ENCODE measurements around the gene GARIN5A. TPM values are rescaled to one million over a fixed set of nuclear protein-coding genes. Genes with fewer than 3 reads are reported as not detected.

Gene GARIN5A
- total and polyA plus RNA-seq, 2 of the 8 experiments (the other 6 are each of a cell fraction or from before 2014, with no cell fraction given), result 9.1 to 18.5 TPM

DNA sequence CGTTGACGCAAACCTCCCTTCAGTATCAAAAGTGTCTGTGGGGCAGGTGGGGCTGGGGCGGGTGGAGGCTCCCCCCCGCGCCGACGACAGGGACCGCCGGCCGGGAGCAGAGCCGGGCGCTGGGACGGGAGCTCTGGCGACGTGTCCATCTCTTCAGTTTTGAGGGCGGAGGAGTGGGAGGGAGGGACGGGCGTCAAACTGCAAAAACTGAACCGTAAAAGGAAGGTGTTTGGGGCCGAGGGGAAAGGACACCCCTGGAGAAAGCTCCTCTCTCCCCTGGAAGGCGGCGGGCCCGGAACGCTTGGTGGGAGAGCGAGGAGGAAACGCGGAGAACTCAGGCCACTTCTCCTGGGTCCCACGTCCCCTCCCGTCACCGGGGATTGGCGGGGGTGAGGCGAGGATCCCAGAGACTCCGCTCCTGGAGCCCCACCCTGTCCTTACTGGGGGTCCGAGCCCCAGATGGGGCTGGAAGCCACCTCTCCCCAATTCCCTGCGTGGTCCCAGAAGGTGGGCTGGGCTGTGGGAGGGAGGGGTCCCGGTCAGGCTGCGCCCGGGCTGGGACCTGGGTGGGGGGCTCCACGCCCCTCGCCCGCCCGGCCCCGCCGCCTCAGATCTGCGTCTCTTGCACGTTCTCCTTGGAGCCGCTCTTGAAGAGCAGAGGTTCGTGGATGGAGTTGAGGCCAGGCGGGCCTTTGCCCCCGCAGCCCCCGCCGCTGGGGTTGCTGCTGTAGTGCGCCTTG is 40.5 kb upstream of the GARIN5A start (continued):
- TF ChIP-seq SIN3A (conservative IDR thresholded peaks at IDR 0.05 in 1 of 2, IDR thresholded peaks at IDR 0.05 in 1 of 2; ENCODE audit: low read depth in 1 of 2, low read length in 2 of 2) (no peak), SIRT6 (IDR thresholded peaks at IDR 0.05; ENCODE audit: low read length) (no peak)
